ENCODE data around the gene HPSE2.

DNA sequence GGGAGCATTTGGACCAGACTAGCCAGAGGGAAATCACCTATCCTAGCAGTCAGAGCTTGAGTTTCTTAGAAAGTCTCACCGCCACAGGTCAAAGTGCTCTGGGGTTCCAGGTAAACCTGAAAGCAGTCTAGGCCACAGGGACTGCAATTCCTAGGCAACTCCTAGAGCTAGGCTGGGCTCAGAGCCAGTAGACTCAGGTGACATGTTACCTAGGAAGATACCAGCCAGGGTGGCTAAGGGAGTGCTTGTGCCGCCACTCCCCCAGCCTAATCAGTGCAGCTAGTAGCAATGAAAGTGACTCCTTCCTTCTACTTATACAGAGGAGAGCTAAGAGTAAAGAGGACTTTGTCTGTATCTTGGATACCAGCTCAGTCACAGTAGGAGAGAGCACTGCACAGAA, 440.2 kb downstream of the HPSE2 start:
- no peak for TF ChIP-seq ZNF274 (IDR thresholded peaks at IDR 0.05; ENCODE audit: borderline replicate concordance, extremely low read depth, low read length)
- no peak for TF ChIP-seq POLR2AphosphoS5 (IDR thresholded peaks at IDR 0.05; ENCODE audit: low read depth, low read length)
- no peak for TF ChIP-seq TAF7 (optimal IDR thresholded peaks at IDR 0.05; ENCODE audit: borderline replicate concordance, low read depth, low read length)
- TF ChIP-seq SUZ12 (IDR thresholded peaks at IDR 0.05; ENCODE audit: low read length): no peak
- TF ChIP-seq GABPA (IDR thresholded peaks at IDR 0.05; ENCODE audit: borderline replicate concordance, insufficient read depth, low read length): no peak
- no peak for TF ChIP-seq RFX5 (IDR thresholded peaks at IDR 0.05; ENCODE audit: borderline replicate concordance, low read depth, low read length)
- no peak for TF ChIP-seq EZH2 (IDR thresholded peaks at IDR 0.05; ENCODE audit: low read depth, low read length, severe bottlenecking)
- TF ChIP-seq, protein P1, sequence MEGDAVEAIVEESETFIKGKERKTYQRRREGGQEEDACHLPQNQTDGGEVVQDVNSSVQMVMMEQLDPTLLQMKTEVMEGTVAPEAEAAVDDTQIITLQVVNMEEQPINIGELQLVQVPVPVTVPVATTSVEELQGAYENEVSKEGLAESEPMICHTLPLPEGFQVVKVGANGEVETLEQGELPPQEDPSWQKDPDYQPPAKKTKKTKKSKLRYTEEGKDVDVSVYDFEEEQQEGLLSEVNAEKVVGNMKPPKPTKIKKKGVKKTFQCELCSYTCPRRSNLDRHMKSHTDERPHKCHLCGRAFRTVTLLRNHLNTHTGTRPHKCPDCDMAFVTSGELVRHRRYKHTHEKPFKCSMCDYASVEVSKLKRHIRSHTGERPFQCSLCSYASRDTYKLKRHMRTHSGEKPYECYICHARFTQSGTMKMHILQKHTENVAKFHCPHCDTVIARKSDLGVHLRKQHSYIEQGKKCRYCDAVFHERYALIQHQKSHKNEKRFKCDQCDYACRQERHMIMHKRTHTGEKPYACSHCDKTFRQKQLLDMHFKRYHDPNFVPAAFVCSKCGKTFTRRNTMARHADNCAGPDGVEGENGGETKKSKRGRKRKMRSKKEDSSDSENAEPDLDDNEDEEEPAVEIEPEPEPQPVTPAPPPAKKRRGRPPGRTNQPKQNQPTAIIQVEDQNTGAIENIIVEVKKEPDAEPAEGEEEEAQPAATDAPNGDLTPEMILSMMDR (IDR thresholded peaks at IDR 0.05; ENCODE audit: control extremely low read depth in 1 of 3, insufficient read depth in 1 of 3, low read depth in 1 of 3, low read length in 3 of 3): no peak
- TF ChIP-seq, protein P2, sequence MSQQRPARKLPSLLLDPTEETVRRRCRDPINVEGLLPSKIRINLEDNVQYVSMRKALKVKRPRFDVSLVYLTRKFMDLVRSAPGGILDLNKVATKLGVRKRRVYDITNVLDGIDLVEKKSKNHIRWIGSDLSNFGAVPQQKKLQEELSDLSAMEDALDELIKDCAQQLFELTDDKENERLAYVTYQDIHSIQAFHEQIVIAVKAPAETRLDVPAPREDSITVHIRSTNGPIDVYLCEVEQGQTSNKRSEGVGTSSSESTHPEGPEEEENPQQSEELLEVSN (IDR thresholded peaks at IDR 0.05): no peak
- no peak for TF ChIP-seq KDM1A (IDR thresholded peaks at IDR 0.05; ENCODE audit: borderline replicate concordance, low read length)
- TF ChIP-seq SP2 (IDR thresholded peaks at IDR 0.05; ENCODE audit: low read length): no peak

Measured in H1 (cell line).